Measurements from ENCODE around the gene CCDC92.

Gene CCDC92

GRCh38 chr12:123888989-123889388 is 83.6 kb downstream of the CCDC92 start:
- no peak for DNase-seq (ENCODE audit: low spot score)

GRCh38 chr12:123886931-123887582 is 85.6 kb downstream of the CCDC92 start:
- DNase-seq (ENCODE audit: low spot score): no peak

GRCh38 chr12:123886258-123886657 is 86.4 kb downstream of the CCDC92 start:
- DNase-seq (ENCODE audit: low spot score): no peak
